ENCODE data around the gene PDK4. TPM values are rescaled to one million over a fixed set of nuclear protein-coding genes. Genes with fewer than 3 reads are reported as not detected.

PDK4 gene
- total RNA-seq, 1 experiment from 2014 or later: 7.1 TPM

DNA sequence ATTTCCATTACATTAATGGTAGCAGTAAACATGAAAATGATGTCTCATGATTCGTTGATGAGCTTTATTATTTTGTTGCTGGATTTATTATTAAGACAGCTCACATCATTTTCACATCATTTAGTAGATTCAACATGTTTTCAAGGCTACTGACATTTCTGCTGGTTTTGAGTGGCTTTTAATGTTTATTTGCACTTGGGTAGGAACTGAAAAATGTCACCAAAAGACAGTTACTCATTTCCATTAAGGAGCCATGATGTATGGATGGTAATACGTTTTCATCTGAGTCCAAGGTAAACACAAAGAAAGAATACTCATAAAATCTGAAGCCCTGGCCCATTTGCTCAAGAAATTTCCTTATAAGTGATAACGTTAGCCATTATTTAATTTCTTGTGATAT, 14.8 kb downstream of the PDK4 start:
- Mint-ChIP-seq H3K27ac (ENCODE audit: unreplicated experiment) (no peak overlapping the region), H3K9me3 (ENCODE audit: low read depth, unreplicated experiment) (no peaks in the 10 kb centered on the region), H3K4me3 (ENCODE audit: low read depth, unreplicated experiment) (no peak overlapping the region), H3K4me1 (ENCODE audit: low read depth, unreplicated experiment) (no peaks in the 10 kb centered on the region), H3K36me3 (ENCODE audit: insufficient read depth, unreplicated experiment) (no peaks in the 10 kb centered on the region), H3K27me3 (ENCODE audit: unreplicated experiment) (no peaks in the 10 kb centered on the region)
- BruUV-seq (replicated peaks): no TSS peak
- intact Hi-C loops (cut with micrococcal nuclease; ENCODE audit: unreplicated experiment): no loop called here
- TF ChIP-seq, protein P1, sequence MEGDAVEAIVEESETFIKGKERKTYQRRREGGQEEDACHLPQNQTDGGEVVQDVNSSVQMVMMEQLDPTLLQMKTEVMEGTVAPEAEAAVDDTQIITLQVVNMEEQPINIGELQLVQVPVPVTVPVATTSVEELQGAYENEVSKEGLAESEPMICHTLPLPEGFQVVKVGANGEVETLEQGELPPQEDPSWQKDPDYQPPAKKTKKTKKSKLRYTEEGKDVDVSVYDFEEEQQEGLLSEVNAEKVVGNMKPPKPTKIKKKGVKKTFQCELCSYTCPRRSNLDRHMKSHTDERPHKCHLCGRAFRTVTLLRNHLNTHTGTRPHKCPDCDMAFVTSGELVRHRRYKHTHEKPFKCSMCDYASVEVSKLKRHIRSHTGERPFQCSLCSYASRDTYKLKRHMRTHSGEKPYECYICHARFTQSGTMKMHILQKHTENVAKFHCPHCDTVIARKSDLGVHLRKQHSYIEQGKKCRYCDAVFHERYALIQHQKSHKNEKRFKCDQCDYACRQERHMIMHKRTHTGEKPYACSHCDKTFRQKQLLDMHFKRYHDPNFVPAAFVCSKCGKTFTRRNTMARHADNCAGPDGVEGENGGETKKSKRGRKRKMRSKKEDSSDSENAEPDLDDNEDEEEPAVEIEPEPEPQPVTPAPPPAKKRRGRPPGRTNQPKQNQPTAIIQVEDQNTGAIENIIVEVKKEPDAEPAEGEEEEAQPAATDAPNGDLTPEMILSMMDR (IDR thresholded peaks at IDR 0.05; ENCODE audit: unreplicated experiment): no peak
- no peak for DNase-seq
- CTCF ChIA-PET: no interaction called here

DNA sequence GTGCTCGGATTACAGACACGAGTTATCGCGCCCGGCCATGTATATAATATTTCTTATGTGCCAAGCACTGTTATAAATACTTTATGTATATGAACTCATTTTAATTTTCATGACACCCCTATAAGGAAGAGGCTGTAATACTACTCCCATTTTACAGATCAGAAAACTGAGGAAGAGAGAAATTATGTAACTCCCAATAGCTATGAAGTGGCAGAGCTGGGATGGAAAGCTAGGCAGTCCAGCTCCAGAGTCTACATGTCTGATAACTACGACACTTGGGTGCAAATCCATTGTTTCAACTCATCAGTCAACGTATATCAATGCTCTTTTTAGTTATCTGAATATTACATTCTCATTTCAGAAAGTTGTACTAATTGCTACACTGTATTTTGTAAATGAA, 17.0 kb downstream of the PDK4 start:
- no peak for DNase-seq
- Mint-ChIP-seq H3K36me3 (ENCODE audit: insufficient read depth, unreplicated experiment) (no peaks in the 10 kb centered on the region), H3K27ac (ENCODE audit: unreplicated experiment) (no peak overlapping the region), H3K4me3 (ENCODE audit: low read depth, unreplicated experiment) (no peak overlapping the region), H3K4me1 (ENCODE audit: low read depth, unreplicated experiment) (no peaks in the 10 kb centered on the region), H3K27me3 (ENCODE audit: unreplicated experiment) (no peaks in the 10 kb centered on the region), H3K9me3 (ENCODE audit: low read depth, unreplicated experiment) (peaks cover 2% of the 10 kb centered on the region)
- TF ChIP-seq, protein P1 (IDR thresholded peaks at IDR 0.05; ENCODE audit: unreplicated experiment): no peak
- intact Hi-C loops (cut with micrococcal nuclease; ENCODE audit: unreplicated experiment): no loop called here
- CTCF ChIA-PET: no interaction called here
- BruUV-seq (replicated peaks): no TSS peak

DNA sequence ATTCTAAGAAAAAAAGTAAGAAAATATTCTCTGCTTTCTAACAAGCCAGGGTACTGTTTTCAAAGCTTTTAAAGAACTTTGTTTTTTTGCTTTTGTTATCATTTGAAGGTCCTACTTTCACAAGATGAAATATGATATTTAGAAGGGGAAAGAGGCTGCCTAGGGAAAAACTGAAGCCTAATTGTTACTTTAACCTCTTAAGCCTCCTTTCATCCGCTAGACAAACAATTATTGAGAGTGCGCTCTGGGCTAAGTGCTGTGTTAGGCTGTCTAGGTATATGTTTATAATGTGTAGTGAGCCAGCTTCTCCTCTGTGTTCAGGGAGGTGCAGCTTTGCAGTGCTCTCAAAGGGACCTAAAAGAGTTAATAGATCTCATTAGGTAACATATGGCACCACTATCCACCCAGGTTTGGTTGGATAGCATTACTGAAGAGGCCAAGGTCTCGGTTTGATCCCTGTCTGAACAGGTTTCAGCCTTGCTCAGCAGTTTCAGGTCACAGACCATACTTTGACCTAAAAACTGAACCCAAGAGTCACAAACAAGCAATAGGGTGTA, 17.9 kb downstream of the PDK4 start:
- Mint-ChIP-seq H3K9me3 (ENCODE audit: low read depth, unreplicated experiment) (peaks cover 2% of the 10 kb centered on the region), H3K27me3 (ENCODE audit: unreplicated experiment) (no peaks in the 10 kb centered on the region), H3K4me1 (ENCODE audit: low read depth, unreplicated experiment) (no peaks in the 10 kb centered on the region), H3K4me3 (ENCODE audit: low read depth, unreplicated experiment) (no peak overlapping the region), H3K36me3 (ENCODE audit: insufficient read depth, unreplicated experiment) (no peaks in the 10 kb centered on the region), H3K27ac (ENCODE audit: unreplicated experiment) (no peak overlapping the region)
- no TSS peak for BruUV-seq (replicated peaks)
- TF ChIP-seq, protein P1 (IDR thresholded peaks at IDR 0.05; ENCODE audit: unreplicated experiment): no peak
- intact Hi-C loops (cut with micrococcal nuclease; ENCODE audit: unreplicated experiment): no loop called here
- CTCF ChIA-PET: no interaction called here
- DNase-seq: no peak

DNA sequence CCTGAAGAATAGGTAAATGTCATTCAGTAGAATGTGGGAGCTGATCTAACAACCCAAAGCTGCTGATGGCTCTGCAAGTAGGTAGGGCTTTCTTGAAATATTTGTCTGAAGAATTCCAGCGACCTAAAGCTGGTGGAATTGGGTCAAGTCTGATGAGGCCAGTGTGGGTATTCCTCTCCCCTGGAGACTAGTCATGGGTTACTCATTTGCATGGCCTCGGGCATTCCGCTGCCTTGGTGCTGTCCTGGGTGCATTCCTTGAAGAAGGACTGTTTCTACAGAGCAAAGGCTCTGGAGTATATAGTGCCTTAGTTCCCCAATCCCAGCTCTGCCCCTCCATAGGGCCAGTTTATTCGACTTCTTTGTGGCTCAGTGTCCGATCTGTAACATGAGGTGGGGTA, 19.2 kb downstream of the PDK4 start:
- CTCF ChIA-PET: no interaction called here
- Mint-ChIP-seq H3K36me3 (ENCODE audit: insufficient read depth, unreplicated experiment) (no peaks in the 10 kb centered on the region), H3K4me1 (ENCODE audit: low read depth, unreplicated experiment) (no peaks in the 10 kb centered on the region), H3K9me3 (ENCODE audit: low read depth, unreplicated experiment) (peaks cover 2% of the 10 kb centered on the region), H3K27ac (ENCODE audit: unreplicated experiment) (no peak overlapping the region), H3K27me3 (ENCODE audit: unreplicated experiment) (no peaks in the 10 kb centered on the region), H3K4me3 (ENCODE audit: low read depth, unreplicated experiment) (no peak overlapping the region)
- DNase-seq: peak; percentile 1
- TF ChIP-seq, protein P1 (IDR thresholded peaks at IDR 0.05; ENCODE audit: unreplicated experiment): no peak
- no TSS peak for BruUV-seq (replicated peaks)
- intact Hi-C loops (cut with micrococcal nuclease; ENCODE audit: unreplicated experiment): no loop called here

All from Calu3 (cell line).